ENCODE measurements around the gene NCKAP5L.

Gene NCKAP5L

GRCh38 chr12:49875115-49875720 is 47.0 kb upstream of the NCKAP5L start:
- DNase-seq = no peak
- H3K4me3 ChIP-seq (ENCODE audit: low read length) = no peak overlapping the region
- H3K27me3 ChIP-seq (replicated peaks; ENCODE audit: insufficient read depth, low read length) = no peaks in the 10 kb centered on the region
- no peaks in the 10 kb centered on the region for H4K20me1 ChIP-seq (ENCODE audit: insufficient read depth, low read length)
- no peak overlapping the region for H3K9ac ChIP-seq (ENCODE audit: low read length)
- no peaks in the 10 kb centered on the region for H3K4me1 ChIP-seq (ENCODE audit: low read length)
- TF ChIP-seq EZH2 (optimal IDR thresholded peaks at IDR 0.05; ENCODE audit: low read depth, low read length) (no peak), EZH2phosphoT487 (IDR thresholded peaks at IDR 0.05; ENCODE audit: low read length) (no peak), CTCF (IDR thresholded peaks at IDR 0.05; ENCODE audit: low read length) (no peak)
- H3K27ac ChIP-seq (ENCODE audit: low read length) = no peak overlapping the region
- no peak overlapping the region for H3K4me2 ChIP-seq (ENCODE audit: low read depth, low read length)
- H3K36me3 ChIP-seq (replicated peaks; ENCODE audit: insufficient read depth, low read length) = no peaks in the 10 kb centered on the region
- no peaks in the 10 kb centered on the region for H3K79me2 ChIP-seq (ENCODE audit: low read length)
- no peaks in the 10 kb centered on the region for H3K9me3 ChIP-seq (replicated peaks; ENCODE audit: insufficient read depth, low read length)
- H3F3A ChIP-seq (ENCODE audit: insufficient read depth, low read length) = no peaks in the 10 kb centered on the region
- H2AFZ ChIP-seq (ENCODE audit: low read length) = no peak overlapping the region
- H3K9me2 ChIP-seq (replicated peaks; ENCODE audit: insufficient read depth, low read length) = no peaks in the 10 kb centered on the region

- H4K20me1 ChIP-seq (ENCODE audit: insufficient read depth, low read length) = no peaks in the 10 kb centered on the region
- no peak for TF ChIP-seq CTCF (IDR thresholded peaks at IDR 0.05; ENCODE audit: low read length)
- TF ChIP-seq EZH2phosphoT487 (IDR thresholded peaks at IDR 0.05; ENCODE audit: low read length) = no peak
- TF ChIP-seq EZH2 (optimal IDR thresholded peaks at IDR 0.05; ENCODE audit: low read depth, low read length) = no peak
- no peak overlapping the region for H3K4me2 ChIP-seq (ENCODE audit: low read depth, low read length)
- DNase-seq = no peak
- H3K9ac ChIP-seq (ENCODE audit: low read length) = no peak overlapping the region
- H3F3A ChIP-seq (ENCODE audit: insufficient read depth, low read length) = no peaks in the 10 kb centered on the region
- H3K4me3 ChIP-seq (ENCODE audit: low read length) = no peak overlapping the region
- no peaks in the 10 kb centered on the region for H3K4me1 ChIP-seq (ENCODE audit: low read length)
- H3K9me3 ChIP-seq (replicated peaks; ENCODE audit: insufficient read depth, low read length) = no peaks in the 10 kb centered on the region
- H3K27me3 ChIP-seq (replicated peaks; ENCODE audit: insufficient read depth, low read length) = no peaks in the 10 kb centered on the region
- no peaks in the 10 kb centered on the region for H3K79me2 ChIP-seq (ENCODE audit: low read length)
- H3K36me3 ChIP-seq (replicated peaks; ENCODE audit: insufficient read depth, low read length) = no peaks in the 10 kb centered on the region
- no peak overlapping the region for H3K27ac ChIP-seq (ENCODE audit: low read length)
- H2AFZ ChIP-seq (ENCODE audit: low read length) = no peak overlapping the region
- H3K9me2 ChIP-seq (replicated peaks; ENCODE audit: insufficient read depth, low read length) = no peaks in the 10 kb centered on the region
Measured at GRCh38 chr12:49874142-49874897, 46.1 kb upstream of the NCKAP5L start.

- Histone ChIP-seq H3K4me3 (ENCODE audit: low read length) (no peak overlapping the region), H4K20me1 (ENCODE audit: insufficient read depth, low read length) (no peaks in the 10 kb centered on the region), H3K79me2 (ENCODE audit: low read length) (no peaks in the 10 kb centered on the region), H3K36me3 (replicated peaks; ENCODE audit: insufficient read depth, low read length) (no peaks in the 10 kb centered on the region), H3K9me2 (replicated peaks; ENCODE audit: insufficient read depth, low read length) (no peaks in the 10 kb centered on the region), H3K4me2 (ENCODE audit: low read depth, low read length) (no peak overlapping the region), H3K27ac (ENCODE audit: low read length) (no peak overlapping the region), H3K9me3 (replicated peaks; ENCODE audit: insufficient read depth, low read length) (no peaks in the 10 kb centered on the region), H3F3A (ENCODE audit: insufficient read depth, low read length) (no peaks in the 10 kb centered on the region), H3K9ac (ENCODE audit: low read length) (no peak overlapping the region), H2AFZ (ENCODE audit: low read length) (no peak overlapping the region), H3K4me1 (ENCODE audit: low read length) (no peaks in the 10 kb centered on the region), H3K27me3 (replicated peaks; ENCODE audit: insufficient read depth, low read length) (no peaks in the 10 kb centered on the region)
- TF ChIP-seq EZH2 (optimal IDR thresholded peaks at IDR 0.05; ENCODE audit: low read depth, low read length) = no peak
- TF ChIP-seq EZH2phosphoT487 (IDR thresholded peaks at IDR 0.05; ENCODE audit: low read length) = no peak
- no peak for TF ChIP-seq CTCF (IDR thresholded peaks at IDR 0.05; ENCODE audit: low read length)
- DNase-seq = no peak
Measured at GRCh38 chr12:49873361-49873934, 45.2 kb upstream of the NCKAP5L start.

Data from MM.1S (cell line).